Measurements from ENCODE around the gene SPTBN1. TPM values are rescaled to one million over a fixed set of nuclear protein-coding genes. Genes with fewer than 3 reads are reported as not detected.

The SPTBN1 gene
- total RNA-seq, 1 donor from 2014 or later, result 214 TPM

DNA sequence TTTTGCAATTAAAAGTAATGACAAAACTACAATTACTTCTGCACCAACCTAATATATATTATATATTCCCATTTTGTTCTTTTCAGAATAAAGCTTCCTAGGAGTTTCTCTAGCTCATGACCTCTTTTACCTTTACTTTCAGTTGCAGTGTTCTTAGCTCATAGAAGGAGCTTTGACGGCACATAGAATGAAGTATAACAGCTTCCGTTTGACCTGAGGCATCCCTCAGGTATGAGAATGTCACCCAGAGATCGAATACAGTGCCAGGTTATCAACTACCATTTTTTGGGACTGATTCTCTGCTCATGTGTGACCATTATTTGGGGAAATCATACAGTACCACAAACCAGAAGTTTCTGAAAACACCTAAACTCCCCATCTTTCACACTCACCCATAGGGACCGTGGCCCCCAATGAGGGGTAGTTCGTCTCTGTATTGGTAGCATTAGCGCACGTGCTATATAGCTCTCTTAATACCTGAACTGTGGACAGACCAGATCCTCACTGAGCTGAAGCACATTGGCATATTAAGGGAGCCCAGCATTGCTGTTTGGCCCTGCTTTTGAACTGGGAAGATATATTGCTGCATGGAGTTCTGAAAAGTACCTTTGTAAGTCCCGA is 123.0 kb downstream of the SPTBN1 start:
- Mint-ChIP-seq H3K27ac (peak overlapping the region; percentile 90), H3K27me3 (no peaks in the 10 kb centered on the region), H3K4me1 (ENCODE audit: unreplicated experiment) (peaks cover 70% of the 10 kb centered on the region), H3K9me3 (no peaks in the 10 kb centered on the region), H3K36me3 (peaks cover 14% of the 10 kb centered on the region), H3K4me3 (peak overlapping the region; percentile 83)
- DNase-seq (ENCODE audit: extremely low spot score, unreplicated experiment), result no peak
- no peak for TF ChIP-seq CTCF (conservative IDR thresholded peaks at IDR 0.05)

- Mint-ChIP-seq H3K4me3 (peak overlapping the region; percentile 83), H3K27me3 (no peaks in the 10 kb centered on the region), H3K4me1 (ENCODE audit: unreplicated experiment) (peaks cover 70% of the 10 kb centered on the region), H3K36me3 (peaks cover 12% of the 10 kb centered on the region), H3K9me3 (no peaks in the 10 kb centered on the region), H3K27ac (peak overlapping the region; percentile 90)
- no peak for TF ChIP-seq CTCF (conservative IDR thresholded peaks at IDR 0.05)
- no peak for DNase-seq (ENCODE audit: extremely low spot score, unreplicated experiment)
Observed at GRCh38 chr2:54579682-54580620, 123.8 kb downstream of the SPTBN1 start.

DNA sequence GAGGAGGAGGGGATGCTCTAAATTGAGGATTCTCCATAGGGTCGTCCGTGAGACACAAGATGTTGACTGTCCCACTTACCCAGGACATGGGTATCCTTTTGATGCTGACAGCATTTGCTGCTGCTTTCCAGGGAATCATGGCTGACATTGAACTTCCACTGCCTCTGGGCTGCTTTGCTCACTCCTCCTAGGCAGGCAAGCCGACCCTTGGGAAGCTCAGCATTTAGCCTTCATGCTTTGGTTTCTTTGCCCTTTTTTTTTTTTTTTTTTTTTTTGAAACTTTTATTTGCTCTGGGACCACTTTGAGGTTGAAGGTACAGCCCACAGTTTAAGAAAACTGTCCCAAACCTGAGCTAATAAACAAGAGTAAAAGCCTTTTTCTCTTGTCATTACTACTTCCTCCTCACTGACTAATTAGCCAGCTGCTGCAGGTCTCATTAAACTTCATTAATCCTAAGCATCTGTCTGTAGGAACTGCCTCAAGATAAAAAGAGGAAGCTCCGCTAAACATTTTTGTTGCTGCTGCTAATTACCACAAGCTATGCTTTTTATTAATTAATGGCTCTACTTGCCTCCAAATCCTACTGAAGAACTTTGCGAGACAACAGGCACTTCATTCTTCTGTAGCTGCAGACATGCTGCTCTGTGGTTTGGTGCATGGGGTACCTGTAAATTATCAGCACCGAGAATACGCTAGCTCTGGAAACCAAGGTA is 125.4 kb downstream of the SPTBN1 start:
- H3K9me3 Mint-ChIP-seq, result no peaks in the 10 kb centered on the region

DNA sequence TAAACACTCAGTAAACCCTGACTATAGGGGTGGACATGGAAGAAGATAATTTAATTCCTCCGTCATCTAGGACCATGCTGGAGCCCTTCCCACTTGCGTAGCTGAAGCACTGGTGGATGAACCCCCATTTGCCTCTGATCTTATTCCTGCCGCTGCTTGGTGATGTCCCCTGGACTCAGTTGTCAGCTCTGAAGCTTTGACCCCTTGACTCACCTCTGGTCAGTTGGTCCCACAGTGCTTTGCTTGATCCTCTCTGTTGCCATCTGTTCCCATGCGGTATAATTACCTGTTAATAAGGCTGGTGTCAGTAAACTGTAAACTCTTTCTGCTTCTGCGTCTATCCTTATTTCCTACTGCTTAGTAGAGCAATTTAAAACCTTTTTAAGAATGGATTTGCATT is 126.9 kb downstream of the SPTBN1 start:
- Mint-ChIP-seq H3K4me1 (ENCODE audit: unreplicated experiment) (peaks cover 68% of the 10 kb centered on the region), H3K4me3 (no peak overlapping the region), H3K9me3 (no peaks in the 10 kb centered on the region), H3K36me3 (peaks cover 7% of the 10 kb centered on the region), H3K27ac (no peak overlapping the region), H3K27me3 (no peaks in the 10 kb centered on the region)
- DNase-seq (ENCODE audit: extremely low spot score, unreplicated experiment), result no peak
- no peak for TF ChIP-seq CTCF (conservative IDR thresholded peaks at IDR 0.05)

More for the DNA sequence above, 125.4 kb downstream of the SPTBN1 start:
- H3K27ac Mint-ChIP-seq, result no peak overlapping the region
- H3K27me3 Mint-ChIP-seq, result no peaks in the 10 kb centered on the region
- H3K4me1 Mint-ChIP-seq (ENCODE audit: unreplicated experiment), result peaks cover 73% of the 10 kb centered on the region
- peaks cover 8% of the 10 kb centered on the region for H3K36me3 Mint-ChIP-seq
- no peak for DNase-seq (ENCODE audit: extremely low spot score, unreplicated experiment)
- no peak for TF ChIP-seq CTCF (conservative IDR thresholded peaks at IDR 0.05)
- no peak overlapping the region for H3K4me3 Mint-ChIP-seq

DNA sequence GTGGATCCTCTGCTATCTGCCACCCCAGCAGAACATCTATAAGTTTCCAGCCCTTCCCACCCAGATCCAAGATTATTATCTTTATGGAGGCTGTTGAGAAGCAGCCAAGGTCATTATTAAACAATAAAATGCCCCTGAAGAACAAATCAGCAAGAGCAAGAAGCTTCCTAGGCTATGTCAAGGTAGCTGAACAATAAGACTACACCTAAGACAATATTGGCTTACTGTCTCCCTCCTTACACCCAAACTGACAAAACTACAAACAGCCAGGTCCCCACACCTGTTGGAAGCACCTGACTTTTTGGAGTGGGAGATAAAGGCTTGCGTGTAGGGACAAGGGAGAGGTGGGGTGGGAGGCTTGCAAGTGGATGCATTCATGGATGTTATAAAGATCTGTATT is 128.5 kb downstream of the SPTBN1 start:
- H3K4me3 Mint-ChIP-seq, result no peak overlapping the region
- no peak for DNase-seq (ENCODE audit: extremely low spot score, unreplicated experiment)
- peaks cover 7% of the 10 kb centered on the region for H3K36me3 Mint-ChIP-seq
- peaks cover 53% of the 10 kb centered on the region for H3K4me1 Mint-ChIP-seq (ENCODE audit: unreplicated experiment)
- no peaks in the 10 kb centered on the region for H3K9me3 Mint-ChIP-seq
- TF ChIP-seq CTCF (conservative IDR thresholded peaks at IDR 0.05), result no peak
- H3K27me3 Mint-ChIP-seq, result no peaks in the 10 kb centered on the region
- H3K27ac Mint-ChIP-seq, result peak overlapping the region; percentile 36

All from type B pancreatic cell (in vitro differentiated cells).